Stimulated activated CD4-positive, alpha-beta T cell treated with anti-CD3 and anti-CD28 coated beads, Interleukin-12 subunit alpha, Interleukin-12 subunit beta, amount 100 ng/mL, for 4 hours (primary cell): ENCODE results near the gene MAGEB2.
"Not testable (repeated sequence)": the region's sequence is repeated elsewhere in the genome, so short reads cannot be mapped to it uniquely, and the experiment has no call there.

Source experiments
- DNase-seq: peaks from one replicate; pipeline ENCODE4 v3.0.0-alpha.2; 2020

MAGEB2 gene, protein sequence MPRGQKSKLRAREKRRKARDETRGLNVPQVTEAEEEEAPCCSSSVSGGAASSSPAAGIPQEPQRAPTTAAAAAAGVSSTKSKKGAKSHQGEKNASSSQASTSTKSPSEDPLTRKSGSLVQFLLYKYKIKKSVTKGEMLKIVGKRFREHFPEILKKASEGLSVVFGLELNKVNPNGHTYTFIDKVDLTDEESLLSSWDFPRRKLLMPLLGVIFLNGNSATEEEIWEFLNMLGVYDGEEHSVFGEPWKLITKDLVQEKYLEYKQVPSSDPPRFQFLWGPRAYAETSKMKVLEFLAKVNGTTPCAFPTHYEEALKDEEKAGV

DNA sequence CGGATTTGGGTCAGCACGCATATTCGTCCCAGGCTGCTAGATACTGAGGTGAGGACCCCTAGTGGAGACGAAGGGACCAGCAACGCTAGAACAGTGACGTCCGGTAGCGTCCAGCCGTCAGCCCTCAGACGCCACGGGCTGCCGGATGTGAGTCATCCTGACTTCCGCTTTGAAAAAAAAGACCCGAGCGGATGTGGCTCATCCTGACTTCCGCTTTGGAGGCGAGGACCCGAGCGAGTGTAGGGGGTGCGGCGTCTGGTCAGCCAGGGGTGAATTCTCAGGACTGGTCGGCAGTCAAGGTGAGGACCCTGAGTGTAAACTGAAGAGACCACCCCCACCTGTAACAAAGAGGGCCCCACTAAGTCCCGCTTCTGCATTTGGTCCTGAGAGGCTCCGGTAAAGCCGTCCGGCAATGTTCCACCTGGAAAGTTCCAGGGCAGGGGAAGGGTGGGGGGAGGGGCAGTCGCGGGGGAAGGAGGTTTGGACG lies at the start of gene MAGEB2:
TSS of gene MAGEB2 (plus strand) at position 207 of the 487 bp plus-strand sequence. CDS start 3,018 bp downstream, outside the sequence.
- no peak for DNase-seq

DNA sequence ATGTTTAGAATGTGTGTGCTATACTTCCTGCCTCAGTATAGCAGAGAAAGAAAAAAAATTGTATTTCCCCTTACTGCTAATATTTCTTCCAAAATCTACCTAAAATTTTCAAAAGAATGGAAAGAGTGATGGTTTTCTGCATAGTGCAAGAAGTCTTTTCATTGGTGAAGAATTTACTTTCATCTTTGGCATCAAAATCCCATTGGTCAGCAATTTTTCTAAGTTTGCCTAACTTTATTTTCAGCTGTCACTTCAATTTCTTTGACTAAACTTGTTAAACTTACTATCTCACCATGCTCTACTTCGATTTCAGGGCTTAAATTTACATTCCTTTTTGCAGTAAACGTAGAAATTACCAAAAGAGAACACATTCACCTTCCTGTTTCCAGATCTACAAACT lies 44.5 kb upstream of the MAGEB2 start:
- DNase-seq: no peak

DNA sequence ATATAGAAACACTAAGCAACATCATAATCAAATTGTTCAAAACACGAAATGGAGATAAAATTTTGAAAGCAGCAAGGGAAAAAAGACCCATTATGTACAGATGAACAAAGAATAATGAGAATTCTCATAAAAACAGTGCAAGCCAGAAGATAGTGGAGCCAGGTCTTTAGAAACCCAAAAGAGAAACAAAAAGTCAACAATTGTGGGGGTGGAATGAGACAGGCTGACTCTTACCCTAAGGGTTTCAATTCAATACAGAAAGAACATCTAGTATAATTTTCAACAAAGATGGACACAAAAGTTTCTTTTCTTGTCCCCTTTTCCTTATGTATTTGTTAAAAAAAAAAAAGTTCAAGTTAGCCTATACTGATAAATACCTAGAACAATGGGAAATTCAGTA lies 34.0 kb upstream of the MAGEB2 start:
- no peak for DNase-seq

DNA sequence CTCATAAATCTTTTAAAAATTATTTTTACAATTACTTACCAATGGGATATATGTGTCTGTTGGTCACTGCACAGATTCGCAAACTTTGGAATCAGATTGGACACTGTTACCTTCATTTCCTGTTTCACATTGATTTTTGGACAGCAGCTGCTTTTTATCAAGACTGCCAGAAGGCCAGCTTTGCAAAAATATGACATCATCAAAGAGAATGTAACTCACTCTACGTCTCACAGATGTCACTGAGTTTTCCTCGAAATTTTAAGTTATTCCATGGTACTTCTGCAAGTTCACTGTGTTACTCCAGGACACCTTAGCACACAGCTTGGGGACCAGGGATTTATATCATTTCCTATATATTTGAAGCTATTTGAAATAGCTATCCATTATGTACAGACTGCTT lies 31.8 kb upstream of the MAGEB2 start:
- DNase-seq: no peak

DNA sequence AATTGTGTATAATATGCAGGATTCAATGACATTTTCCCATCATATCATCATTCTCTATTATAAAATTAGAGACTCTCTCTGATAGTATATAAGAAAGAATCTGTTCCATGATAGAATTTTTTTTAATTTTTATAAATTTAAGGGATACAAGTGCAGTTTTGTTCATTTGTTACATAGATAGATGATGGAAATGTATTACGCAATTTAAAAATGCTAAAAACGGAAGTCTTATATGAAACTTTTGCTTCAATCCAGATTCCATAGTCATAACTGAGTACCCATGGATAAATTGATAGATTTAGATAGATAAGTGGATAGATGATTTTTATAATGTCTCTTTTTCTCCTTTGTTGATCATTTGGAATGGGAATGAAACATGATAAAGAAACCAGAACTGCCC lies 24.9 kb upstream of the MAGEB2 start:
- DNase-seq: no peak

DNA sequence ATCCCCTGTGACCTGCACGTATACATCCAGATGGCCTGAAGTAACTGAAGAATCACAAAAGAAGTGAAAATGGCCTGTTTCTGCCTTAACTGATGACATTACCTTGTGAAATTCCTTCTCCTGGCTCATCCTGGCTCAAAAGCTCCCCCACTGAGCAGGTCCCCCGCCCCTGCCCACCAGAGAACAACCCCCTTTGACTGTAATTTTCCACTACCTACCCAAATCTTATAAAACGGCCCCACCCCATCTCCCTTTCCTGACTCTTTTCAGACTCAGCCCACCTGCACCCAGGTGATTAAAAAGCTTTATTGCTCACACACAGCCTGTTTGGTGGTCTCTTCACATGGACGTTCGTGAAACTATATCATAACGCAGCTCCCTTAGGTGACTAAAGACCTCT lies 21.5 kb upstream of the MAGEB2 start:
- not testable (repeated sequence) for DNase-seq

DNA sequence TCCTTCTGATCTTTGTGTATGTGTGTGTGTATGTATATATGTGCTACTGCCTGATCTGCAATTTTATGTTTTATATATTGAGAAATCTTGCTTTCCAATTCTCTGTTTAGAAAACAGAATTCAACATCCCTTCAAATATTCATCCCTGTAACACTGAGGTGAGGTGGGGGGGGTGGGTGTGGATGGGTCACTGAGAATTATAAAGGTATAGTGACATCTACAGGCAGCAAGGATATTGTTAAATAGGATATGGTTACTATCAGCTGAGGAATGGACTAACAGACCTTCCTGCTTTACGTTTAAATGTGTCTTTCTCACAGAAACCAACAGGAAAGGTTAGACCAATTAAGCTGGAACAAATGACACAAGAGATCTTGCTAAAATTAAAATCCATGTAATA lies 19.0 kb upstream of the MAGEB2 start:
- no peak for DNase-seq

DNA sequence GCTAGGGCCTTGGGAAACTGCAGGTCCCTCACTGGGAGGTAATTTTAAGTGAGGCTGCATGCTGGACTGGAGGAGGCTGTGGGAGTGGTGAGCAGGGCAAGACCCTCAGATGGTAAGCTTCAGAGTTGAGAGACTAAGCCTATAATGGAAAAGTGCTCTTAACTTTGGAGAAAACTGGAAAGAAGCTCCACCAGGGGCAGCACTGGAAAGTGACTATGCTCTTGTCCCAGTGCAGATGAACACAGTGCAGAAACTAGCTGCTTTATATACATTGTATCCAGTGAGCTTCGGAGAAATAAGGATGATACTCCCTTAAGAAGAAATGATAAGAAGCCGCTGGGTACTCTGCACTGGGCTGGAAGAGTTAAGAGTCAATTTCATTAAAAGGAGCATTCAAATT lies 3.2 kb upstream of the MAGEB2 start:
- no peak for DNase-seq

DNA sequence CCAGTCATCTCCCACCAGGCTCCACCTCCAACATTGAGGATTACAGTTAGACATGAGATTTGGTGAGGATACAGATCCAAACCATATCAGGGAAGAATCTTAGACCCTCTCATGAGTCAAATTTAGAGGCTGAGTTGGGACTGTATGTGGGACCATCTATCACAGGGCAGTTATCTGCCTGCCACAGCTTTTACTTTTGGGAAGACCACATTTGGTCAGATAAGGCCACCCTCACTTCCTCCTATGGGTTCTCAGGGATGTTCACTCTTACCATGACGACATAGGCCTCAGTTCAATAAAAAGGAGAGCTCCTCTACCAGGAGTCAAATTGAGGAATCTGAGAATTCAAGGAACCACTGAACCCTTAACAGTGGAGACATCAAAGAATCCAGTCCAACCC lies 2.1 kb downstream of the MAGEB2 start:
- no peak for DNase-seq

DNA sequence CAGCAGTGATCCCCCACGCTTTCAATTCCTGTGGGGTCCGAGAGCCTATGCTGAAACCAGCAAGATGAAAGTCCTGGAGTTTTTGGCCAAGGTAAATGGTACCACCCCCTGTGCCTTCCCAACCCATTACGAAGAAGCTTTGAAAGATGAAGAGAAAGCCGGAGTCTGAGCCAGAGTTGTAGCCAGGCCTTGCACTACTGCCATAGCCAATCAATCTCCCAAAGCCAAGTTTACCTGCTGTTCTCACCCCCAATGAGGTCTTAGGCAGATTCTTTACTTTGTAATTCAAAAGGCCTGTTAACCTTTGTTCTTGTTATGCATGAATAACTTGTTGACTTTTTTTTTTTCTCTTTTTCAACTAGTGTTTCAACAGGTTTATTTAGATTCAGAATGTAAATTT lies 4.0 kb downstream of the MAGEB2 start:
- DNase-seq: no peak

DNA sequence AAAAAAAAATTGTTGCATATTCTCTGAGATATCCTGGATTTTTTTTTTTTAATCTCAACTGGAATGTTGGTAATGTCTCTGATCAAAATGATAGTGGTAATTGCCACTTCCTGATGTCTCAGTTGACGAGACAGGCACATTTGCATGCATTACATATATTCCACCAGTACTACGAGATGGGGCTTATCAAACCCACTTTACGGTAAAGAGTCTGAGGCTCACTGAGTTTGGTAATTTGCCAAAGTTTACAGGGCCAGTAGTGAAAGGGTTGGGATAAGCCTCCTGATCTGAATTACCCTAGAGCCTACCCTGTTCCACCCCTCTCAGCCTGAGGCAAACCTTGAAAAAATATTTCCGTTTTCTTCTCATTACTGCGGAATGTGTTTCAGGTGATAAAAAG lies 5.3 kb downstream of the MAGEB2 start:
- no peak for DNase-seq

DNA sequence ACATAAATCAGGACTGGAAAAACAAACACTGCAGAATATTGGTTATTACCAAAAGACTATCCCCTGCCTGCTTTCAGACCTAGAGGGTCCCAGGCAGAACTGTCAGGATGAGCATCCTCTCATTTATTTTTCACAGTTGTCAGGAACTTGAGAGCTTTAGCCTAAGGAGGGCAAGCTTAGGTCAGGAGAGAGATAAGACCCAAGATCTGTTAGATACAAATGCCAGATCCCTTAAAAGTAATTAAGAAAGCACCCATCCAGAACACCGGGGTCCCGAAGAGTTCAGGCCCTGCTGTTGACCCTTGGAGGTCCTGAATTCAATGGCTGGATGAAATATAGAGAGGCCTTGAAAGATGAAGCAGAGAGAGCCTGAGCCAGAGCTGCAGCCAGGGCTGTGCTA lies 9.2 kb downstream of the MAGEB2 start:
- no peak for DNase-seq

DNA sequence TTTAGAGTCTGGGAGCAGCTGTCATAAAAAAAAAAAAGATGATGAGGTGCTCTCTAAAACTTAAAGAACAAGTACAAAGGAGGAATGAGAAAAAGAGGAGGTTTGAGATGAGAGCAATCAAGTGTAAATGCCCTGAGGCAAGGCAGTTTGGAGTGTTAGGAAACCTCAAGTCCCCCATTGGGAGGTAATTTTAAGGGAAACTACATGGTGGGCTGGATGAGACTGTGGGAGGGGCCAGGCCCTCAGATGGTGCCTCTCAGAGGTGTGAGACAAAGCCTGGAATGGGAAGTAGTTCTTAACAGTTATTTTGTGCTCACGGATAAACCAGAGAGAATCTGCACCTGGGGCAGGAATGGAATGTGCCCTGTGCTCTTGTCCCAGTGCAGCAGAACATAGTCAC lies 13.2 kb downstream of the MAGEB2 start:
- DNase-seq: no peak

DNA sequence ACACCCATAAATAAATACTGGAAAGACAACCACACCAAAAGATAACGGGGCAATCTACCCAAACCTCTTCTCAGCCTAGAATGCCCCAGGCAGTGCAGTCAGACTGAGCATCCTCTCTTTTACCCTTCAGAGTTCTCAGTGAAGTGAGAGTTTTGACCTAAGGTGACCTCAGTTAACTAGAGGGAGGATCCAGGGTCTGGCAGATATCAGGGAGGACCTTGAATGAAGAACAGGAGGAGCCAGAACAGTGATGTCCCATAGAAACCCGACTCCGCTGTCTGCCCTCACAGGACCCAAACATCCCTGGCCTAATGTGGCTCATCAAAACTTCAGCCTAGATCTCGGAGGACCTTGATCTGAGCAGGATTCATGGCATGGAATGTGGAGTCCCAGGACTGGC lies 15.0 kb downstream of the MAGEB2 start, which contains the start of gene MAGEB3:
TSS of gene MAGEB3 (plus strand) at position 263 of the 400 bp plus-strand sequence. CDS start 5,268 bp downstream, outside the sequence.
- no peak for DNase-seq

DNA sequence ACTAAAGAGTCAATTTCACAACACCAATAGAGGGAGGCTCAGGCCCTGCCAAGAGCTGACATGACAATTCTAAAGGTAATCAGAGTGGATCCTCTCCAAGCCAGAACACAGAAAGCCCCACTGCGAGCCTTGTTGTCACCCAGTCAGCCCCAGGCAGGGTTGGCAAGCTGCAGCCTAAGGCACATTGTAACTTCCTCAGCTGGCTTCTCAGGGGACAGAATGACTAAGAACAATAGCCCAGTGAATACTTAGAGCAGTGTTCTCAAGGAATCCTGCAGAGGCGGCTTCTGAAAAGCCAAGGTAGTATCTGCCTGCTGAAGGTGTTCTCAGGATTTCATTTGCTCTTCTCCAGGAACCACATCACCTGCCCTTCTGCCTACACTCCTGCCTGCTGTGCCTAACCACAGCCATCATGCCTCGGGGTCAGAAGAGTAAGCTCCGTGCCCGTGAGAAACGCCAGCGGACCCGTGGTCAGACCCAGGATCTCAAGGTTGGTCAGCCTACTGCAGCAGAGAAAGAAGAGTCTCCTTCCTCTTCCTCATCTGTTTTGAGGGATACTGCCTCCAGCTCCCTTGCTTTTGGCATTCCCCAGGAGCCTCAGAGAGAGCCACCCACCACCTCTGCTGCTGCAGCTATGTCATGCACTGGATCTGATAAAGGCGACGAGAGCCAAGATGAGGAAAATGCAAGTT lies 26.5 kb downstream of the MAGEB2 start, which contains the start of gene MAGEB4:
TSS of gene MAGEB4 (plus strand) at position 277 of the 692 bp plus-strand sequence. CDS start at position 413, 136 bp downstream.
- no peak for DNase-seq

DNA sequence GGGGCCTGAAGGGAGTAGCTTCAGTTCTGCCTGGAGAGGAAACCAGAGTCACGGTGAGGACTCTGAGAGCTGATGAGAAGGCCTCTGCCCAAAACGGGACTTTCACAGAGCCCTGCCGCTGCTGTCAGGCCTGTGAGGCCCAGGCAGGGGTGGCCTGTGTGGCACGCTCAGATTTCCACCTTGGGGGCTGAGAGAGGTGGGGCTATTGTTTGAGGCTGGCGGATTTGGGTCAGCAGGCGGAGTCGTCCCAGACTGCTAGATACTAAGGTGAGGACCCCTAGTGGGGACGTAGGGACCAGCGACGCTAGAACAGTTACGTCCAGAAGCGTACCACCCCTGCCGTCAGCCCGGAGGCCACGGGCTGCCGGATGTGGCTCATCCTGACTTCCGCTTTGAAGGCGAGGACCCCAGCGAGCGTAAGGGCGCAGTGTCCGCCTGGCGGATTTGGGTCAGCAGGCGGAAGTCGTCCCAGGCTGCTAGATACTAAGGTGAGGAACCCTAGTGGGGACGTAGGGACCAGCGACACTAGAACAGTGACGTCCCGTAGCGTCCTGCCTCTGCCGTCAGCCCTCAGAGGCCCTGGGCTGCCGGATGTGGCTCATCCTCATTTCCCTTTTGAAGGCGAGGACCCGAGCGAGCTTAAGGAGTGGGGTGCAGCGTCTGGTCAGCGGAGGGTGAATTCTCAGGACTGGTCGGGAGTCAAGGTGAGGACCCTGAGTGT lies 31.6 kb downstream of the MAGEB2 start, which contains the start of gene MAGEB1:
TSS of gene MAGEB1 (plus strand) at position 378 of the 721 bp plus-strand sequence. CDS start 3,348 bp downstream, outside the sequence.
- DNase-seq: no peak

DNA sequence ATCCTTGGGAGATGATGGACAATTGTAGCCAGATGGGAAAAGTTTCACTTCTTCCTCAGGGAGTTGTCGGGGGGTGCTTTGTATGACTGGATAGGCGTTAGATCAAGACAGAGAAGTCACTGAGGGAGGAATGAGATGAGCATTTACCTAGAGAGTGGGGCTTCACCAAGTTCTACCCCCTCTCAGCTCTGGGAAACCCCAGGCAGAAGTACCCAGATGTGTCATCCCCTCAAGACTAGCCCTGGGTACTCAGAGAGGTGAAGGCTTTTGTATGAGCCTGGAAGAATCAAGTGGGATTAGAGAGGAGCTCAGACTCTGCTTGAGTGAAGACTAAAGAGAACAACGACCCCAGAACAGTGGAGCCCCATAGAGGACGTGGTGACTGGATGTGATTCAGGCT lies 33.5 kb downstream of the MAGEB2 start:
- DNase-seq: no peak

DNA sequence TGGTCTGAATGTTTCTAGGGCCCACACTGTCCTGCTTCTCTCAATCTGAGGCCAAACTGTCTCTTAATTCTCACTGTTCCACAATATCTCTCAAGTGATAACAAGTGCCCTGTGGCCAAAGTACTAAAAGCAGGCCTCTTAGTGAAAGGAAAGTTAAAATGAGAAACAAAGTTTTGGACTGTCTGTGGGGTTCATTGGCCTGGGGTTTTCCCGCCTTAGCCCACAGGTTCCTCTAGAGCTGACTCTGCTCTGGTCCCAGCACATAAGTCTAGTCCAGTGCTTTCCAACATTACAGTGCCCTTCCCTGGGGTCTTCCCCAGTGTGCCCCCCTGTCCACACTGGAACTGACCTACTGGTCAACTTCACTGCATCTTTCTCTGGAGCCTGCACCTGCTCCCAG lies 37.9 kb downstream of the MAGEB2 start:
- no peak for DNase-seq

DNA sequence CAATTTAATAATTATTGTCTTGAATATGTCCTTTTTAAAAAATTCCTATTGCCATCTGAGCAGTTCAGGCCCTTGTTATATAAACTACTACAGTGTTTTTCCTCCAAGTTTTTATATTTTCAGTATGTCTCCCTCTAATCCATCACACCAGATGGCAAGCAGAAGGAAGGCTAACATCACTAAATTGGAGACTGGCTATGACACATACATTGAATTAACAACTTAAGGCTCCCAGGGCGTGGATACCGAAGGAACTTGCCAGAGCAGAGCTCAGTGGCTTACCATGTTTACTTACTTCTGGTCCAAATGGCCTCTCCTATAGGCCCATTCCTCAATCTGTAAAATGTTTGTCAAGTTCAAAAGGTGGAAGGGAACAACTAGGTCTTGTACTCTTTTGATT lies 44.6 kb downstream of the MAGEB2 start:
- no peak for DNase-seq

DNA sequence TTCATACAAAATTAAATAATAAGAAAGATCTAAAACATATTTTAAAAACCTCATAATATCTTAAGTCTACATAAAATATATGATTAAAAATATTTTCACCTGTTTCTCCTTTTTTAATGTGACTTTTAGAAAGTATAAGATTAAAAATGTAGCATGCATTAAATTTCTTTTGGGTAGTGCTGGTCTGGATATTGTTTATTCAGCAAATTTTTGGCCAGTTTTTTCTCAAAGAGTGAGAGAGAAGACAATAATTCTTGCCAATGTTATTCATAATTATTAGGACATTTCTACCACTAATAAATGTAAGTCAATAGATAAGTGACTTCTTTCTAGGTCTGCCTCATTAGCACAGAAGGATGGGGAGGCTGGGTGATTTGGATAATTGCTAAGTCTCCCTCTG lies 45.6 kb downstream of the MAGEB2 start:
- DNase-seq: no peak

DNA sequence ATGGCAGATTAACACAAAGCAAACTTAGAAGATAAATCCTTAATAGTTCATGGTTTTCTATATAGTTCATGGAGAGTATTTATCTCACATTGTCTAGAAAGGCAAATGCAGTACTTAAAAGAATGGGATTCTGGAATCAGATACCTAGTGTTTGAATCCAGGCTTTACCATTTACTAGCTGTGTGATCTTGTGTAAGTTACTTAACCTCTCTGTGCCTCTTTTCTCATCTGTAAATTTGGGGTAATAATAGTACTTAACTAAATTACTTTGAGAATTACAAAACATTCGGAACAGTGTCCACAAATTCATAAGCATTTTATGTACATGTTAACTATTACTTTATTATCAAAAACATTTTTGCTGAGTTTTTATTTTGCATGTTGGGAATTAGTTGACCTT lies 47.4 kb downstream of the MAGEB2 start:
- no peak for DNase-seq
